ENCODE data around the gene SEMA3E. TPM values are rescaled to one million over a fixed set of nuclear protein-coding genes. Genes with fewer than 3 reads are reported as not detected.

Gene SEMA3E
- total and polyA plus RNA-seq, 10 of the 15 experiments (the other 5 are each of a cell fraction or from before 2014, with no cell fraction given): 0.08 to 2.0 (median 0.82) TPM

GRCh38 chr7:83427884-83428283, 221.1 kb downstream of the SEMA3E start (continued):
- TF ChIP-seq ZBTB40 (IDR thresholded peaks at IDR 0.05; ENCODE audit: borderline replicate concordance): no peak
- TF ChIP-seq JUND (IDR thresholded peaks at IDR 0.05; ENCODE audit: low read depth, low read length): no peak
- TF ChIP-seq PAX8 (IDR thresholded peaks at IDR 0.05): no peak
- no peak for TF ChIP-seq IKZF2 (IDR thresholded peaks at IDR 0.05)
- no peak for TF ChIP-seq MEF2A (IDR thresholded peaks at IDR 0.05; ENCODE audit: insufficient read depth, low read depth, low read length)
- no peak for TF ChIP-seq ESRRA (IDR thresholded peaks at IDR 0.05; ENCODE audit: low read length)
- TF ChIP-seq EGR1 (IDR thresholded peaks at IDR 0.05; ENCODE audit: borderline replicate concordance in 1 of 2, low read depth in 2 of 2, low read length in 2 of 2): no peak
- TF ChIP-seq CREM (IDR thresholded peaks at IDR 0.05; ENCODE audit: low read depth): no peak
- TF ChIP-seq, protein P1, sequence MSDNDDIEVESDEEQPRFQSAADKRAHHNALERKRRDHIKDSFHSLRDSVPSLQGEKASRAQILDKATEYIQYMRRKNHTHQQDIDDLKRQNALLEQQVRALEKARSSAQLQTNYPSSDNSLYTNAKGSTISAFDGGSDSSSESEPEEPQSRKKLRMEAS (IDR thresholded peaks at IDR 0.05; ENCODE audit: low read depth, low read length): no peak

DNA sequence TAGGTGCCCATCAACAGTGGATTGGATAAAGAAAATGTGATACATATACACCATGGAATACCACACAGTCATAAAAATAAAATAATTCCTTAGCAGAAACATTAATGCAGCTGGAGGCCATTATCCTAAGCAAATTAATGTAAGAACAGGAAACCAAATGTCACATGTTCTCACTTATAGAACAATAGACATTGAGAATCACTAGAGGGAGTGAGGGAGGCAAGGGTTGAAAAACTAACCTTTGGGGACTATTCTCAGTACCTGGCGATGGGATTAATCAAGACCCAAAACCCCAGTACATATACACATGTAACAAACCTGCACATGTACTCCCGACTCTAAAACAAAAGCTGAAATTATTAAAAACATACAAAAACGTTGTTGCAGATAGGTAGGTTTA, 222.6 kb downstream of the SEMA3E start:
- Histone ChIP-seq H3K9ac (ENCODE audit: control insufficient read depth, insufficient read depth, low read length) (no peak overlapping the region), H3K4me1 (ENCODE audit: control insufficient read depth, insufficient read depth, low read length) (no peaks in the 10 kb centered on the region), H3K27me3 (replicated peaks in 1 of 2; ENCODE audit: control insufficient read depth in 2 of 2, insufficient read depth in 2 of 2, low read length in 1 of 2) (no peaks in the 10 kb centered on the region), H3K9me3 (replicated peaks; ENCODE audit: control insufficient read depth, insufficient read depth, low read length) (no peaks in the 10 kb centered on the region), H3K27ac (ENCODE audit: control insufficient read depth, insufficient read depth) (no peak overlapping the region), H4K20me1 (ENCODE audit: control insufficient read depth, insufficient read depth) (no peaks in the 10 kb centered on the region), H3K36me3 (ENCODE audit: control insufficient read depth in 2 of 2, insufficient read depth in 2 of 2, low read length in 1 of 2) (no peaks in the 10 kb centered on the region), H3K79me2 (ENCODE audit: control insufficient read depth, insufficient read depth, low read length) (no peaks in the 10 kb centered on the region), H2AFZ (ENCODE audit: control insufficient read depth, low read depth, low read length) (no peak overlapping the region), H3K4me3 (no peak overlapping the region), H3K4me2 (ENCODE audit: control insufficient read depth, insufficient read depth) (no peak overlapping the region)
- intact Hi-C loops (cut with micrococcal nuclease; ENCODE audit: unreplicated experiment) (no loop called here), in situ Hi-C loops (cut with MboI) (no loop called here)
- CTCF ChIA-PET: no interaction called here
- no peak for FAIRE-seq
- no peak for ATAC-seq
- WGBS (ENCODE audit: insufficient coverage, insufficient replicate concordance, low lambda C conversion rate, missing lambda C conversion rate): 0% methylated on average over 3 of the region's 3 CpGs
- POLR2A ChIA-PET: no interaction called here
- RAD21 ChIA-PET (ENCODE audit: unreplicated experiment): no interaction called here
- SMC1A ChIA-PET (ENCODE audit: uncharacterized antibody, unreplicated experiment): no interaction called here
- BruUV-seq (replicated peaks): no TSS peak
- no peak for DNase-seq (ENCODE audit: low read depth, low spot score)
- TF ChIP-seq NR2C1 (IDR thresholded peaks at IDR 0.05): no peak
- TF ChIP-seq ZNF217 (IDR thresholded peaks at IDR 0.05): no peak
- no peak for TF ChIP-seq ESRRA (IDR thresholded peaks at IDR 0.05; ENCODE audit: low read length)
- no peak for TF ChIP-seq TCF3 (IDR thresholded peaks at IDR 0.05; ENCODE audit: borderline replicate concordance, insufficient read depth, low read depth, low read length)
- no peak for TF ChIP-seq BHLHE40 (IDR thresholded peaks at IDR 0.05; ENCODE audit: borderline replicate concordance in 1 of 2, low read depth in 2 of 2, low read length in 1 of 2)
- TF ChIP-seq, protein P2, sequence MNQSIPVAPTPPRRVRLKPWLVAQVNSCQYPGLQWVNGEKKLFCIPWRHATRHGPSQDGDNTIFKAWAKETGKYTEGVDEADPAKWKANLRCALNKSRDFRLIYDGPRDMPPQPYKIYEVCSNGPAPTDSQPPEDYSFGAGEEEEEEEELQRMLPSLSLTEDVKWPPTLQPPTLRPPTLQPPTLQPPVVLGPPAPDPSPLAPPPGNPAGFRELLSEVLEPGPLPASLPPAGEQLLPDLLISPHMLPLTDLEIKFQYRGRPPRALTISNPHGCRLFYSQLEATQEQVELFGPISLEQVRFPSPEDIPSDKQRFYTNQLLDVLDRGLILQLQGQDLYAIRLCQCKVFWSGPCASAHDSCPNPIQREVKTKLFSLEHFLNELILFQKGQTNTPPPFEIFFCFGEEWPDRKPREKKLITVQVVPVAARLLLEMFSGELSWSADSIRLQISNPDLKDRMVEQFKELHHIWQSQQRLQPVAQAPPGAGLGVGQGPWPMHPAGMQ (IDR thresholded peaks at IDR 0.05; ENCODE audit: borderline replicate concordance): no peak
- TF ChIP-seq SIX5 (IDR thresholded peaks at IDR 0.05; ENCODE audit: low read depth, low read length, severe bottlenecking): no peak
- no peak for TF ChIP-seq TARDBP (IDR thresholded peaks at IDR 0.05; ENCODE audit: borderline replicate concordance)
- TF ChIP-seq, protein P3, sequence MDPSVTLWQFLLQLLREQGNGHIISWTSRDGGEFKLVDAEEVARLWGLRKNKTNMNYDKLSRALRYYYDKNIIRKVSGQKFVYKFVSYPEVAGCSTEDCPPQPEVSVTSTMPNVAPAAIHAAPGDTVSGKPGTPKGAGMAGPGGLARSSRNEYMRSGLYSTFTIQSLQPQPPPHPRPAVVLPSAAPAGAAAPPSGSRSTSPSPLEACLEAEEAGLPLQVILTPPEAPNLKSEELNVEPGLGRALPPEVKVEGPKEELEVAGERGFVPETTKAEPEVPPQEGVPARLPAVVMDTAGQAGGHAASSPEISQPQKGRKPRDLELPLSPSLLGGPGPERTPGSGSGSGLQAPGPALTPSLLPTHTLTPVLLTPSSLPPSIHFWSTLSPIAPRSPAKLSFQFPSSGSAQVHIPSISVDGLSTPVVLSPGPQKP (IDR thresholded peaks at IDR 0.05; ENCODE audit: low read depth, low read length): no peak
- TF ChIP-seq ZSCAN29 (IDR thresholded peaks at IDR 0.05): no peak

Measured in GM12878 (cell line).